B cell (primary cell): Measurements from ENCODE around the gene PNO1. TPM values are rescaled to one million over a fixed set of nuclear protein-coding genes. Genes with fewer than 3 reads are reported as not detected.

ENCODE experiments used
- ATAC-seq: fragments of 200-7000 bp; cut with Tn5 transposase; one replicate; pipeline ENCODE4 v1.10.0; 2021; ENCODE audit warnings: low read depth, mild to moderate bottlenecking, moderate number of reproducible peaks, moderate library complexity
- CTCF ChIA-PET: fragments of 350-600 bp; sonication (Branson Sonifier 250); formaldehyde crosslinking; loops from one replicate; lab custom pipeline; 2021; ENCODE audit warnings: antibody characterized with exemption, inconsistent platforms; lab: Charles Lee
- POLR2A ChIA-PET: fragments of 350-600 bp; sonication (Branson Sonifier 250); formaldehyde crosslinking; loops from one replicate; lab custom pipeline; 2021; ENCODE audit warnings: antibody characterized with exemption; lab: Charles Lee
- DNase-seq: peaks from one replicate; pipeline ENCODE4 v3.0.0; 2013
- H2AFZ ChIP-seq: 2 replicates; pipeline ENCODE4 v1.6.1; 2012; ENCODE audit warnings: mild to moderate bottlenecking, low read depth, low read length; ENCODE audit not compliant: insufficient read depth, poor library complexity, severe bottlenecking
- H3K27ac ChIP-seq, 2 donors: 1 replicate in 1 of 2; 2 replicates in 1 of 2; pipeline ENCODE4 v1.5.1; 2012 to 2013; ENCODE audit warnings: low read length in 2 of 2, mild to moderate bottlenecking in 2 of 2, moderate library complexity in 1 of 2
- H3K27me3 ChIP-seq, 4 experiments: fragments of 200-600 bp in 1 of 4; sonication (generic) in 1 of 4; replicated peaks in 1 of 4; 1 replicate in 2 of 4; 2 replicates in 2 of 4; pipeline versions ENCODE4 v1.6.1 to v1.7.0; 2013 to 2016; ENCODE audit warnings: low read length in 3 of 4, mild to moderate bottlenecking in 2 of 4, mixed read lengths in 1 of 4, moderate library complexity in 1 of 4; ENCODE audit not compliant: insufficient read depth in 4 of 4, control insufficient read depth in 3 of 4; ENCODE audit errors: control extremely low read depth in 1 of 4
- H3K36me3 ChIP-seq, 2 experiments: replicated peaks in 1 of 2; 1 replicate in 1 of 2; 2 replicates in 1 of 2; pipeline versions ENCODE4 v1.6.1 to v1.7.1; 2013; ENCODE audit warnings: low read length in 1 of 2; ENCODE audit not compliant: insufficient read depth in 2 of 2, control insufficient read depth in 1 of 2; ENCODE audit errors: control extremely low read depth in 1 of 2, extremely low read depth in 1 of 2
- H3K4me1 ChIP-seq, 2 donors: fragments of 200-600 bp in 1 of 2; sonication (generic) in 1 of 2; 1 replicate in 1 of 2; 2 replicates in 1 of 2; pipeline versions ENCODE4 v1.5.1 to v1.6.1; 2013 to 2017; ENCODE audit warnings: low read length in 2 of 2; ENCODE audit not compliant: control insufficient read depth in 2 of 2, insufficient read depth in 2 of 2
- H3K4me2 ChIP-seq: replicated peaks from 2 replicates; pipeline ENCODE3; 2012; ENCODE audit warnings: mild to moderate bottlenecking, low read depth, low read length; ENCODE audit not compliant: poor library complexity, severe bottlenecking
- H3K4me3 ChIP-seq, 5 experiments: fragments of 200-600 bp in 1 of 5; sonication (generic) in 1 of 5; 1 replicate in 3 of 5; 2 replicates in 2 of 5; pipeline versions ENCODE4 v1.5.1 to v1.7.0; 2011 to 2016; ENCODE audit warnings: low read length in 4 of 5, mild to moderate bottlenecking in 4 of 5, low read depth in 2 of 5, control low read depth in 1 of 5, moderate library complexity in 1 of 5; ENCODE audit not compliant: insufficient read depth in 1 of 5; ENCODE audit errors: control extremely low read depth in 1 of 5, extremely low read depth in 1 of 5
- H3K79me2 ChIP-seq: fragments of 200-600 bp; sonication (generic); one replicate; pipeline ENCODE4 v1.6.0; 2016; ENCODE audit warnings: low read length; ENCODE audit not compliant: control insufficient read depth, insufficient read depth
- H3K9ac ChIP-seq: fragments of 200-600 bp; sonication (generic); 2 replicates; pipeline ENCODE4 v1.6.1; 2017; ENCODE audit warnings: mild to moderate bottlenecking, low read length, moderate library complexity
- H3K9me3 ChIP-seq, 3 donors: one replicate each; pipeline versions ENCODE4 v1.6.1 to v1.7.1; 2013; ENCODE audit warnings: low read length in 2 of 3; ENCODE audit not compliant: control insufficient read depth in 2 of 3, insufficient read depth in 1 of 3; ENCODE audit errors: control extremely low read depth in 1 of 3
- H4K20me1 ChIP-seq: 2 replicates; pipeline ENCODE4 v1.6.0; 2012; ENCODE audit warnings: mild to moderate bottlenecking, low read length; ENCODE audit not compliant: insufficient read depth, control insufficient read depth, poor library complexity, severe bottlenecking
- H3K27ac Mint-ChIP-seq: one replicate; pipeline ENCODE4 v1.8.0; 2021; ENCODE audit warnings: mixed read lengths
- H3K27me3 Mint-ChIP-seq: one replicate; pipeline ENCODE4 v1.8.0; 2021; ENCODE audit warnings: mixed read lengths
- H3K4me1 Mint-ChIP-seq: one replicate; pipeline ENCODE4 v1.8.0; 2021; ENCODE audit warnings: mixed read lengths
- H3K4me3 Mint-ChIP-seq: one replicate; pipeline ENCODE4 v1.8.0; 2021; ENCODE audit warnings: mixed read lengths
- H3K9me3 Mint-ChIP-seq: one replicate; pipeline ENCODE4 v1.8.0; 2022; ENCODE audit warnings: mixed read lengths; ENCODE audit not compliant: insufficient read depth
- EZH2 ChIP-seq: IDR thresholded peaks from 2 replicates; pipeline ENCODE4 v1.6.1; 2012; ENCODE audit warnings: borderline replicate concordance, low read depth, mild to moderate bottlenecking, moderate library complexity, low read length; ENCODE audit not compliant: insufficient read depth, poor library complexity, severe bottlenecking
- WGBS: methylation state at CpG from one replicate; pipeline ENCODE4 v1.1.5; 2013; ENCODE audit warnings: missing lambda C conversion rate; ENCODE audit not compliant: insufficient coverage; 5-methylcytosine and 5-hydroxymethylcytosine counted together
- intact Hi-C: fragments of 100-400 bp; cut with micrococcal nuclease; formaldehyde crosslinking; loops from one replicate; pipeline ENCODE4 v1.10.0; 2022
- polyA plus RNA-seq: library from polyadenylated mRNA; depleted of rRNA; stranded (reverse); fragments of >200 nt; gene quantifications from 2 replicates; pipeline ENCODE4 v1.2.3, GENCODE V29; 2012
- total RNA-seq, 2 donors: library from RNA; stranded (reverse); fragments of 120-200 nt in 1 of 2; gene quantifications; 1 replicate in 1 of 2; 2 replicates in 1 of 2; pipeline versions ENCODE4 v1.2.3 to v1.2.4, GENCODE V29; 2013 to 2022
- TF ChIP-seq, protein P1 (sequence below): fragments of 200-600 bp; IDR thresholded peaks from one replicate; pipeline ENCODE4 v1.8.0; 2022; ENCODE audit warnings: antibody characterized with exemption, mild to moderate bottlenecking

PNO1 gene
- total and polyA plus RNA-seq, 2 donors (not counting 1 experiment from before 2014, with no cell fraction given), result 4.7 to 12.3 TPM

DNA sequence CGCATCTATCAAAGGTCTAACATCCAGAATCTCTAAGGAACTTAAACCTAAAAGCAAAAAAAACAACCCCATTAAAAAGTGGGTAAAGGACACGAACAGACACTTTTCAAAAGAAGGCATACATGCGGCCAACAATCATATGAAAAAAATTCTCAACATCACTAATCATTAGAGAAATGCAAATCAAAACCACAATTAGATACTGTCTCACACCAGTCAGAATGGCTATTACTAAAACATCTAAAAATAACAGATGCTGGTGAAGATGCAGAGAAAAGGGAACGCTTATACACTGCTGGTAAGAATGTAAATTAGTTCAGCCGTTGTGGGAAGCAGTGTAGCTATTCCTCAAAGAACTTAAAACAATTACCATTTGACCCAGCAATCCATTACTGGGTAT, 56.7 kb downstream of the PNO1 start:
- H3K4me3 Mint-ChIP-seq, result peak overlapping the region; percentile 46
- peak overlapping the region; percentile 27 for H3K27ac Mint-ChIP-seq
- ChIA-PET POLR2A (no interaction called here), CTCF (interaction anchor here (1.2 to 1.4 kb wide), 2 partner anchors 25 to 227 kb away, joined by 3 to 4 read pairs; no protein-coding TSS in a partner anchor)
- Histone ChIP-seq H3K4me2 (no peak overlapping the region), H3K9me3 (no peaks in the 10 kb centered on the region), H3K79me2 (peaks cover 98% of the 10 kb centered on the region), H3K9ac (no peak overlapping the region), H3K4me1 (peaks cover 12 to 28% of the 10 kb centered on the region in 2 donors), H3K27me3 (no peaks in the 10 kb centered on the region), H4K20me1 (peaks cover 61% of the 10 kb centered on the region), H3K36me3 (peaks cover 0 to 34% of the 10 kb centered on the region in 2 experiments), H3K4me3 (no peak overlapping the region), H3K27ac (no peak overlapping the region), H2AFZ (no peak overlapping the region)
- H3K27me3 Mint-ChIP-seq, result no peaks in the 10 kb centered on the region
- 55% methylated on average over 2 of the region's 5 CpGs for WGBS
- TF ChIP-seq EZH2, result no peak
- TF ChIP-seq, protein P1, sequence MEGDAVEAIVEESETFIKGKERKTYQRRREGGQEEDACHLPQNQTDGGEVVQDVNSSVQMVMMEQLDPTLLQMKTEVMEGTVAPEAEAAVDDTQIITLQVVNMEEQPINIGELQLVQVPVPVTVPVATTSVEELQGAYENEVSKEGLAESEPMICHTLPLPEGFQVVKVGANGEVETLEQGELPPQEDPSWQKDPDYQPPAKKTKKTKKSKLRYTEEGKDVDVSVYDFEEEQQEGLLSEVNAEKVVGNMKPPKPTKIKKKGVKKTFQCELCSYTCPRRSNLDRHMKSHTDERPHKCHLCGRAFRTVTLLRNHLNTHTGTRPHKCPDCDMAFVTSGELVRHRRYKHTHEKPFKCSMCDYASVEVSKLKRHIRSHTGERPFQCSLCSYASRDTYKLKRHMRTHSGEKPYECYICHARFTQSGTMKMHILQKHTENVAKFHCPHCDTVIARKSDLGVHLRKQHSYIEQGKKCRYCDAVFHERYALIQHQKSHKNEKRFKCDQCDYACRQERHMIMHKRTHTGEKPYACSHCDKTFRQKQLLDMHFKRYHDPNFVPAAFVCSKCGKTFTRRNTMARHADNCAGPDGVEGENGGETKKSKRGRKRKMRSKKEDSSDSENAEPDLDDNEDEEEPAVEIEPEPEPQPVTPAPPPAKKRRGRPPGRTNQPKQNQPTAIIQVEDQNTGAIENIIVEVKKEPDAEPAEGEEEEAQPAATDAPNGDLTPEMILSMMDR, result no peak
- peaks cover 73% of the 10 kb centered on the region for H3K4me1 Mint-ChIP-seq
- DNase-seq, result no peak
- intact Hi-C loops, result loop anchor here (2.0 kb wide), 1 partner anchor 16 kb away; no protein-coding TSS in a partner anchor
- H3K9me3 Mint-ChIP-seq, result no peaks in the 10 kb centered on the region
- ATAC-seq, result peak; percentile 28

DNA sequence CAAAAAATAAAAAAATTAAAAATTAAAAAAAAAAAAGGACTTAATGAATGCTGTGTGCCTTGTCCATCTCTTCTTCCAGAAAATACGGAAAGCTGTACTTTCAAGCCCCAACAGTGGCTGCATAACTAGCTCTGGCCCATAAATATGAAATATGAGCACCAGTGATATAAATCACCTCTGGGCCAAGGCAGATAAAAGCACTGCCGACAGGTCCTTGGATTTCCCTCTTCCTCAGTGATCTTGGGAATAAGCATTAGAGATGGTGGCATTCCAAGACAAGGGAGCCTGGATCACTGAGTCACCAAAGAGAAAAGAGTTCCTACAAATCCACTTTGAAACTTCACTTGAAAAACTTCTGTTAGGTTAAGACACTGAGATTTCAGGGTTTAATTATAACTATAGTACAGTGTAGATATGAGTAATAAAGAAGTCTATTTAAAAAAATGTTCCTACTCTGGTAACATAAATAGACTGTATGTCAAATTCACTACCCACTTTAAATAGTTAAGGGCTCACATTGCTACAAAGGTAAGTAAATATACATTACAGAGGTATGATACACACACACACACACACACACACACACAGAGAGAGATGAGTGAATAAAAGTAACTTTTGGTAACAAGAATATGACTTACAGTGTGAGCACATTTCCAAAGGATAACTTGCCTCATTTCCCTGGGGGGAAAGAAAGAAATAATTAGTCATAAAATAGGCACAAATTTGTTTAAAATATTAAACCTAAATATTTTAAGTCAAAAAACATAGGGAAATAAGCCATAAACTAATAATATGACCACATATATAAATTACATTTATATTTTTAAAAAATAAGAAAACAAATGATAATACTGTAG, 59.0 kb downstream of the PNO1 start:
- no peaks in the 10 kb centered on the region for H3K9me3 Mint-ChIP-seq
- Histone ChIP-seq H3K9ac (no peak overlapping the region), H3K79me2 (peaks cover 99% of the 10 kb centered on the region), H2AFZ (no peak overlapping the region), H4K20me1 (peaks cover 76% of the 10 kb centered on the region), H3K27me3 (no peaks in the 10 kb centered on the region), H3K4me1 (peaks cover 18 to 37% of the 10 kb centered on the region in 2 donors), H3K27ac (no peak overlapping the region), H3K36me3 (peaks cover 1 to 26% of the 10 kb centered on the region in 2 experiments), H3K4me3 (no peak overlapping the region), H3K9me3 (peaks cover 0 to 5% (median 2%) of the 10 kb centered on the region in 3 donors), H3K4me2 (no peak overlapping the region)
- no peak for ATAC-seq
- ChIA-PET CTCF (interaction anchor here (0.9 to 3.3 kb wide), 4 partner anchors 9 to 31 kb away, joined by 3 to 21 read pairs (median 3); no protein-coding TSS in a partner anchor), POLR2A (no interaction called here)
- intact Hi-C loops, result no loop called here
- no peak for TF ChIP-seq EZH2
- TF ChIP-seq, protein P1, result no peak
- no peaks in the 10 kb centered on the region for H3K27me3 Mint-ChIP-seq
- peak overlapping the region; percentile 18 for H3K4me3 Mint-ChIP-seq
- WGBS, result no CpG with 5 or more reads among the region's 2 CpGs
- no peak for DNase-seq
- peak overlapping the region; percentile 37 for H3K27ac Mint-ChIP-seq
- H3K4me1 Mint-ChIP-seq, result peaks cover 83% of the 10 kb centered on the region
